Mesenchymal stem cell (in vitro differentiated cells and primary cell): Measurements from ENCODE around the gene CXorf49B.
"Not testable (repeated sequence)": the region's sequence is repeated elsewhere in the genome, so short reads cannot be mapped to it uniquely, and the experiment has no call there.

Source experiments
- DNase-seq: peaks from one replicate; pipeline ENCODE4 v3.0.0-alpha.2; 2013
- H2AFZ ChIP-seq: one replicate; pipeline ENCODE4 v1.6.1; 2013; ENCODE audit warnings: low read depth, mild to moderate bottlenecking, control low read depth, inconsistent platforms, low read length, moderate library complexity
- H2AK5ac ChIP-seq: 2 replicates; pipeline ENCODE4 v1.6.1; 2013; ENCODE audit warnings: low read length, moderate library complexity, mild to moderate bottlenecking, inconsistent platforms; ENCODE audit not compliant: severe bottlenecking
- H2BK120ac ChIP-seq: one replicate; pipeline ENCODE4 v1.6.1; 2013; ENCODE audit warnings: low read depth, mild to moderate bottlenecking, inconsistent platforms, low read length, moderate library complexity
- H2BK12ac ChIP-seq, 2 experiments: one replicate each; pipeline ENCODE4 v1.6.1; 2013; ENCODE audit warnings: inconsistent platforms in 2 of 2, low read length in 2 of 2, mild to moderate bottlenecking in 2 of 2, moderate library complexity in 2 of 2, control low read depth in 1 of 2
- H2BK15ac ChIP-seq: one replicate; pipeline ENCODE4 v1.6.1; 2013; ENCODE audit warnings: mild to moderate bottlenecking, low read depth, inconsistent platforms; ENCODE audit not compliant: poor library complexity, severe bottlenecking
- H2BK5ac ChIP-seq: 2 replicates; pipeline ENCODE4 v1.6.1; 2013; ENCODE audit warnings: low read depth, mild to moderate bottlenecking, low read length, control low read depth, inconsistent platforms; ENCODE audit not compliant: poor library complexity, severe bottlenecking
- H3K14ac ChIP-seq, 2 experiments: one replicate each; pipeline ENCODE4 v1.6.1; 2013; ENCODE audit warnings: inconsistent platforms in 2 of 2, low read length in 2 of 2, control low read depth in 1 of 2, mild to moderate bottlenecking in 1 of 2, moderate library complexity in 1 of 2
- H3K18ac ChIP-seq, 2 experiments: one replicate each; pipeline ENCODE4 v1.6.1; 2013; ENCODE audit warnings: inconsistent platforms in 2 of 2, low read length in 2 of 2, control low read depth in 1 of 2, low read depth in 1 of 2, mild to moderate bottlenecking in 1 of 2
- H3K23ac ChIP-seq, 2 experiments: one replicate each; pipeline ENCODE4 v1.6.1; 2013; ENCODE audit warnings: inconsistent platforms in 2 of 2, low read length in 2 of 2, mild to moderate bottlenecking in 2 of 2, moderate library complexity in 2 of 2, control low read depth in 1 of 2
- H3K27ac ChIP-seq: 2 replicates; pipeline ENCODE4 v1.5.1; 2013; ENCODE audit warnings: mild to moderate bottlenecking, moderate library complexity, low read length, control low read depth, inconsistent platforms; ENCODE audit not compliant: poor library complexity, severe bottlenecking
- H3K27me3 ChIP-seq, 2 experiments: 2 replicates each; pipeline versions ENCODE4 v1.6.1 to v1.7.0; 2013; ENCODE audit warnings: low read length in 2 of 2, mild to moderate bottlenecking in 2 of 2, moderate library complexity in 2 of 2, control low read depth in 1 of 2, inconsistent platforms in 1 of 2; ENCODE audit not compliant: control insufficient read depth in 1 of 2, insufficient read depth in 1 of 2
- H3K36me3 ChIP-seq, 2 experiments: 2 replicates each; pipeline versions ENCODE4 v1.6.1 to v1.7.0; 2013; ENCODE audit warnings: low read length in 2 of 2, control low read depth in 1 of 2, inconsistent platforms in 1 of 2, low read depth in 1 of 2, mild to moderate bottlenecking in 1 of 2; ENCODE audit not compliant: insufficient read depth in 2 of 2, control insufficient read depth in 1 of 2
- H3K4ac ChIP-seq, 2 experiments: one replicate each; pipeline ENCODE4 v1.6.1; 2013; ENCODE audit warnings: inconsistent platforms in 2 of 2, low read length in 2 of 2, mild to moderate bottlenecking in 2 of 2, moderate library complexity in 2 of 2, control low read depth in 1 of 2, low read depth in 1 of 2
- H3K4me1 ChIP-seq: 2 replicates; pipeline ENCODE4 v1.6.1; 2013; ENCODE audit warnings: low read depth, low read length, control low read depth; ENCODE audit not compliant: control insufficient read depth, insufficient read depth
- H3K4me2 ChIP-seq: 2 replicates; pipeline ENCODE4 v1.6.1; 2013; ENCODE audit warnings: low read length, mild to moderate bottlenecking, inconsistent platforms; ENCODE audit not compliant: poor library complexity, severe bottlenecking
- H3K4me3 ChIP-seq, 2 experiments: 2 replicates each; pipeline versions ENCODE4 v1.5.1 to v1.7.0; 2013; ENCODE audit warnings: low read length in 2 of 2, mild to moderate bottlenecking in 2 of 2, control low read depth in 1 of 2, low read depth in 1 of 2; ENCODE audit not compliant: insufficient read depth in 1 of 2
- H3K79me1 ChIP-seq: replicated peaks from 2 replicates; pipeline ENCODE4 v1.6.1; 2013; ENCODE audit warnings: mild to moderate bottlenecking, control low read depth, low read length, inconsistent platforms; ENCODE audit not compliant: poor library complexity, severe bottlenecking
- H3K9ac ChIP-seq: 2 replicates; pipeline ENCODE4 v1.7.0; 2013; ENCODE audit warnings: mild to moderate bottlenecking, low read length, moderate library complexity
- H3K9me3 ChIP-seq: 2 replicates; pipeline ENCODE4 v1.7.0; 2013; ENCODE audit warnings: mild to moderate bottlenecking, low read length; ENCODE audit not compliant: control insufficient read depth
- H4K8ac ChIP-seq: one replicate; pipeline ENCODE4 v1.6.1; 2013; ENCODE audit warnings: inconsistent platforms, mild to moderate bottlenecking, low read length, moderate library complexity
- H4K91ac ChIP-seq: one replicate; pipeline ENCODE4 v1.6.1; 2013; ENCODE audit warnings: mild to moderate bottlenecking, low read length, inconsistent platforms
- WGBS: methylation state at CpG from one replicate; pipeline ENCODE4 v1.1.7; 2013; ENCODE audit warnings: mixed read lengths; 5-methylcytosine and 5-hydroxymethylcytosine counted together

CXorf49B gene

DNA sequence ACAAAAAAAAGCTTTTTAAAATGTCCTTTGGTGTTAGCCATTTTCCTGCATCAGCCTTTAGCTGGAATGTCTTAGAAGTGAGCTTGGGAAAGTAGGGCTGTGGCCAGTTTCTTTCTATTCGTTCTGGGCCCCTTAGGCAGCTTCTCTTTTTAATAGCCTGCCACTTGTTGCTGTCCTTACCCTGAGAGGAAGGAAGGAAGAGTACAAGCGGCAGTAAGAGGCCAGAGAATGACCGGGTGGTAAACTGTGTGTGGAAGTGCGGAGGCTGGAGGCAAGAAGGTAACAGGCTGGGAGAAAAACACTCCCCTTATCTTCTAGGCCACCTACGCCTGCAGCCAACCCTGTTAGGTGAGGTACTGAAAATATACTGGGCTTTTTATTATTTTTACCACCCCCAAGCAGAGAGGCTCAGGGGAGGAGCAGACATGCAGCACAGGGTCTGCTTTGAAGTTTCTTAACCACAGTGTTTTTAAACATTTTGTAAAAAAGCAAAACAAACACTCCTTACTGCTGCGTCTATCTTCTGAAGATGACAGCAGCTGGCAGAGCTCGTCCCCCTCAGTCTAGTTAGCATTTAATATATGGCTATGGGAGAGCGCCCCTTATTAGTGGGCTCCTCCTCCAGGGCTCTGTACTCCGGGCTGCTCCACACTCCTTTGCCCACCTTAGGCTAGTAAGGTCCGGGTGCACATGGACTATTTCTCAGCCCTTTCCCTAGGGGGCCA lies 19.2 kb downstream of the CXorf49B start:
- H2BK5ac ChIP-seq, H3K4me1 ChIP-seq, H2BK120ac ChIP-seq, H2BK15ac ChIP-seq, H3K27ac ChIP-seq, H3K9ac ChIP-seq, H2AFZ ChIP-seq, DNase-seq, H3K36me3 ChIP-seq, H3K4me2 ChIP-seq, H4K8ac ChIP-seq, H3K27me3 ChIP-seq, H2BK12ac ChIP-seq, H3K9me3 ChIP-seq, H3K4ac ChIP-seq, H3K79me1 ChIP-seq, H4K91ac ChIP-seq, H2AK5ac ChIP-seq, H3K14ac ChIP-seq, H3K23ac ChIP-seq, H3K18ac ChIP-seq, H3K4me3 ChIP-seq: not testable (repeated sequence)
- no CpG with 5 or more reads among the region's 10 CpGs for WGBS

DNA sequence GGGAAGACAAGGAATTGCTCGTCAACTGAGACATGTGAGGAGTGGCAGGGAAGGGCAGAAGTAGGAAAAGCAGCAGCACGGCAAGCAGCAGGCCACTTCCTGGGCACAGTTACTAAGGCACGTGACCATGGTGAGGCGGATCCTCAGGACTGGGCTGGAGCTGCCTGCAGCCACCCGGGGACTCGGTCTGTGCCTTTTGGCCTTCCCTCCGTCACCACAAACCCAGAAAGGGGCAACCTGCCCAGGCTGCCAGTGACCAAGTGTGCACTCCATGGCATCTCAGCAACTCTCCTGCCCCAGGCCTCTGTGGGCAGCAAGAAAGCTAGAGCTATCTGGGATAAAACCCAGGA lies 19.8 kb downstream of the CXorf49B start:
- H4K8ac ChIP-seq, H3K4me1 ChIP-seq, H2BK120ac ChIP-seq, H3K9ac ChIP-seq, H2AK5ac ChIP-seq, H3K18ac ChIP-seq, H3K4me3 ChIP-seq, H2BK15ac ChIP-seq, H2AFZ ChIP-seq, H2BK5ac ChIP-seq, H3K4me2 ChIP-seq, H3K27me3 ChIP-seq, H2BK12ac ChIP-seq, H3K4ac ChIP-seq, H4K91ac ChIP-seq, H3K36me3 ChIP-seq, H3K23ac ChIP-seq, DNase-seq, H3K27ac ChIP-seq, H3K14ac ChIP-seq, H3K79me1 ChIP-seq, H3K9me3 ChIP-seq: not testable (repeated sequence)
- no CpG with 5 or more reads among the region's 7 CpGs for WGBS

DNA sequence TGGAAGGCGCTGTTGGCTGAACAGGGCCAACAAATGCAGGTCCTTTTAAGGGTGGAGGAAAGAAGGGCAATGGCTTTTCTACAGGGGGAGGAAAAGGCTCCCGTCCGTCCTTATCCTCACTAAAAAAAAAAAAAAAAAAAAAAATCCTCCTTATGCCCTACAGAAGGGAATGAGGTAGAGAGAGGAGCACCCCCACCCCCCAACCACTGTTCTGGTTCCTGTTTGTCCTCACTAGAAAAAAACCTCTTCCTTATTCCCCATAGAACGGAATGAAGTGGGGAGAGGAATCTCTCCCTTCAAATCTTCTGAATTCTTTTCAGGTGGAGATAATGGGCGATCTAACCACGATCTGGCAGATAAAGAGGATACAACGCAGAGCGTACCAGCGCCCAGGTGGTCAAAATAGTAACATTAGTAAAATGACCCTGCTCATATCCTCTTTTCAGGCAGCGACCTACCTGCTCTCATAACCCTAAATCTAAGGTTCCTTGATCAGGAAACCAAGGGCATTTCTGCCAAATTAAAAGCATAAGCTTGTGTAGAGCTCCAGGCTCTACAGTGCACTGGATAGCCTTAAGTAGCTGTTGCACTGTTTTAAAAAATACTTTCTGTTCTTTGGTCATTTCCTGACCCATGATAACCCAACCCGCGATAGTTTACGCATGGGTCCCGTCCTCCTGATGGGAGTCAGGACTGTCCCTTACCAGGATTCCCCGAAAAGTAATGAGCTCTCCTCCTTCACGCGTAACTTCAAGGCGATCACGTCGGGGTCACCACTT lies 20.6 kb downstream of the CXorf49B start:
- H2BK12ac ChIP-seq, H3K4me3 ChIP-seq, H3K9ac ChIP-seq, H3K9me3 ChIP-seq, H2BK5ac ChIP-seq, H3K27me3 ChIP-seq, H3K79me1 ChIP-seq, H3K4me2 ChIP-seq, H3K4me1 ChIP-seq, H2AK5ac ChIP-seq, H3K36me3 ChIP-seq, H3K4ac ChIP-seq, H3K23ac ChIP-seq, H2BK120ac ChIP-seq, H4K91ac ChIP-seq, H3K27ac ChIP-seq, H3K18ac ChIP-seq, DNase-seq, H2AFZ ChIP-seq, H4K8ac ChIP-seq, H2BK15ac ChIP-seq, H3K14ac ChIP-seq: not testable (repeated sequence)
- WGBS: no CpG with 5 or more reads among the region's 20 CpGs

DNA sequence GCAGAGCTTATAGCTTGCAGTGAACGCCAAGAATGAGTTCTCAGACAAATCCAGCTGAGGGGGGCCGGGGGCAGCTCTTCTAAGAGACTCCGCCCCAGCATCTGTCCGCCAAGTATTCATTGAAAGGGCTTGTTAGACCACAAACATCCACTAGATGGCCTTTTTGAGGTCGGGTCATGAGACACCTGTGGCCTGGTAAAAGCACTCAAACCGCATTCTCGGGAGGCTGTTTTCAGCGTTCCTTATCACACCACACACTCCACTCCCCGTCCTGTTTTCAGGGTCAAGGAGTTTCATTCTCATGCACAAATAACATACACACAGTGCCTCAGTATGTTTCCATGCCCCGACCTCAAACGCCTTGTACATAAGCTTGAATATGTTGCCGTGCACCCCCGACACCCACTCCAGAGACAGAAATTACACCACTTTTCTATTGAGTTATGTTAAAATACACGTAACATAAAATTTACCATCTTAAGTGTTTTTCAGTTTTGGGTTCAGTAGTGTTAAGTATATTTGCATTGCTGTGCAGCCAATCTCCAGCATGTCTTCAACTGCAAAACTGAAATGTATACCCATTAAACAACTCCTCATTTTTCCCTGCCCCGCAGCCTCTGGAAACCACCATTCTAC lies 21.3 kb downstream of the CXorf49B start:
- H3K4me2 ChIP-seq, H3K9me3 ChIP-seq, H3K36me3 ChIP-seq, H3K4me1 ChIP-seq, H3K14ac ChIP-seq, DNase-seq, H2BK15ac ChIP-seq, H2AK5ac ChIP-seq, H2AFZ ChIP-seq, H3K27ac ChIP-seq, H4K8ac ChIP-seq, H3K27me3 ChIP-seq, H2BK5ac ChIP-seq, H3K9ac ChIP-seq, H2BK120ac ChIP-seq, H3K18ac ChIP-seq, H3K4ac ChIP-seq, H3K79me1 ChIP-seq, H2BK12ac ChIP-seq, H4K91ac ChIP-seq, H3K23ac ChIP-seq, H3K4me3 ChIP-seq: not testable (repeated sequence)
- WGBS: no CpG with 5 or more reads among the region's 15 CpGs
